Right hindlimb (tissue), 1 donor: ENCODE measurements around the gene CD99L2.

Experiments used
- DNase-seq: peaks from one replicate; pipeline ENCODE4 v3.0.0-alpha.2; 2018

The CD99L2 gene

DNA sequence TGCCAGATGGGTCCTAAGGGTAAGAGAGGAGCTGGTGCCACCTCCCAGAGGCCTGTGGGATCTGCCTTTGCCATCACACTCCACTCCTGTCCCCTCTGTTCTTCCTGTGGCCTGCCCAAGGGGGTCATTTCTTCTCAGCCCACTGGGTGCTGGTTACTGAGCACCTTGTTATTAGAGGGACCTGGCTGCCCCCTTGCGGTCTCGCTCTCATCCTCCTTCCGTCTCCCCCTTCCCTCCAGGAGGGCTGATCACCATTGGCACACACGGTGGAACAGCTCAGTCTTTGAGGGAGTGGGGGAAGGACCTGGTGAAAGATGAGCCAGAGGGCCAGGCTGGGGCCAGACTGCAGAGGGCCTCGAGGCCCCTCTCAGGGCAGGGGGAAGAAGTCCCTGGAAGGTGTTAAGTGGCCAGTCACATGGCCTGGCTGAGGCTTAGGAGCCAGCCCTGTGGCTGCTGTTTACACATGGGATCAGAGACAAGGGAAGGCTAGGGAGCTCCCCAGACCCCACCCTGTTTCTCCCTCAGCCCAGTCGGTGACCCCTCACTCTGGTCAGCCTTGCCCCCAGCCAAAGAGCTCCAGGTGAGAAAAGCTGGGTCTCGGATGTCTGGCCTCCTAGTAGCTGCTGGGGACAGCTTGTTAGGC lies 137.2 kb downstream of the CD99L2 start:
- DNase-seq: no peak

DNA sequence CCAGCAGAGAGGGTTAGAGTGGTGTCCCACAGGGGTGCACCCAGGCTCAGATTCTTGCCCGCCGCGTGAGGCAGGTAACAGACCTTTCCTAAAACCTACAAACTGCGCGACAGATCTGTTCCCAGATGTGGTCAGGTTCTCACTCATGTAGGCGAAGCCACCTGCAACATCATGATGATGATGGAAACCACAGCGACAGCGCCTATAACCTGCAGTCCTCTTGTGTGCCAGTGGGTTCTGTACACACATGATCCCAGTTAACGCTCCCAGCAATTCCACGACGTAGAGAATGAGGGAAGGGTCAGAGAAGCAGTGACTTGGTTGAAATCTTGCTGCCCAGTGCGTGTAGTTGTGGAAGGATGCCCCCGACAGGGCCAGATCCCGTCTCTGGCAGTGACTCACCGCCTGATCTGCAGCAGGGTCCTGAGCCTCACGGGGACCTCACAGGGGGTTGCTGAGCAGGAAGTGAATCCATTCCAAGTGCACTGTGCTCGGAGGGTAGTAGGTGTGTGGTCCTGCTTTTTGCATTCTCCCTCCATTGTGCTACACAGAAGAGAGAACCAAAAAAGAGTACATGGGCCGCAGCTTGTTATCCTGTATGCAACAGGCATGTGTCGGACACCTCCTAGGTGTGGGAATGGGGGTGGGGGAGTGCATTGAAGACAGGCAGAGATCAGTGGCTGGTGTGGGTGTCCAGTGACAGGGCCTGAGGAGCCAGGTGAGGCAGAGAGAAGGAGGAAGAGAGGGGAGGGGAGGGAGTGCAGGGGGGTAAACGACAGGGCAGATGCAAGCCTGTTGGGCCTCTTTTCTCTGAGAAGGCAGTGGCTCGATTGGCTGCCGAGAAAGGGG lies 138.7 kb downstream of the CD99L2 start:
- DNase-seq: no peak

DNA sequence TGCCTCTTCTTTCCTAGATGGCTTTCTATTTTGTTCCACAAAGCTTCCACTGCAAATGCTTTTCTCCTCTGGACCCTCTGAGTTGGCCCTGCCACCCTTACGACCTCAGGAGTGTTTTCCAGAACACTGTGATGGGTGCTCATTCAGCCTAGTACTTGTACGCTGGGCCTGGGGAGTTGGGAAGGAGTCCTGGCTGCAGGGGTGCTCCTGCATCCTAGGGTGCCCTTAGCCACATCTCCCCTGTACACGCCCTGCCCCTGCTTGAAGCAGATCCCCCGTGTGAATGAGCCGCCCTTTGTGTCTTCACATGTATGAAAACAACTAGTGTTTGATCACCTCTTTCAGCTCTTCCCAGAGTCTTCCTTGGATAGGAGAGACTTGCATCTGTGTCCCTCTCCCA lies 141.1 kb downstream of the CD99L2 start:
- DNase-seq: no peak

DNA sequence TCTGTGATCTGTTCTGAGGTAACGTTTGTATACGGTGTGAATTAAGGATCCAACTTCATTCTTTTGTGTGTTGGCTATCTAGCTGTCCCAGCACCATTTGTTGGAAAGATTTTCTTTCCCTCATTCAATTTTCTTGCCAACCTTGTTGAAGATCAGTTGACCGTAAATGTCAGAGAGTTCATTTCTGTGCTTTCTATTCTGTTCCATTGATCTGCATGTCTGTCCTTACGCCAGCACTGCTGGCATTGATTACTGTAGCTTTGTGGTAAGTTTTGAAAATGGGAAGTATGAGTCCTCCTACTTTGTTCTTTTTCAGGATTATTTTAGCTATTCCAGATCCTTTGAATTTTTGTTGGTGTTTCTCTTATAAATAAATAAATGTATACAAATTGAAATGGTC lies 144.5 kb downstream of the CD99L2 start:
- no peak for DNase-seq

DNA sequence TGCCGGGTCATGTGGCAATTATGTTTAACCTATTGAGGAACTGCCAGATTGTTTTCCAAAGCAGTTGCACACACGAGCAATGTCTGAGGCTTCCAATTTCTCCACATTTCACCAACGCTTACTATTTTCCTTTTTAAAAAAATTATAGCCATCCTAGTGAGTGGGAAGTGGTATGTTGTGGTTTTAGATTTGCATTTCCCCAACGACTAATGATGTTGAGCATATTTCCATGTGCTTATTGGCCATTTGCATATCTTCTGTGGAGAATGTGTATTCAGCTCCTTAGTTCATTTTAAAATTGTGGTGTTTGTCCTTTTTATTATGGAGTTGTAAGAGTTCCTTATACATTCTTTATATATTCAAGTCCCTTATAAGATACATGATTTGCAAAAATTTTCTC lies 145.1 kb downstream of the CD99L2 start:
- no peak for DNase-seq

DNA sequence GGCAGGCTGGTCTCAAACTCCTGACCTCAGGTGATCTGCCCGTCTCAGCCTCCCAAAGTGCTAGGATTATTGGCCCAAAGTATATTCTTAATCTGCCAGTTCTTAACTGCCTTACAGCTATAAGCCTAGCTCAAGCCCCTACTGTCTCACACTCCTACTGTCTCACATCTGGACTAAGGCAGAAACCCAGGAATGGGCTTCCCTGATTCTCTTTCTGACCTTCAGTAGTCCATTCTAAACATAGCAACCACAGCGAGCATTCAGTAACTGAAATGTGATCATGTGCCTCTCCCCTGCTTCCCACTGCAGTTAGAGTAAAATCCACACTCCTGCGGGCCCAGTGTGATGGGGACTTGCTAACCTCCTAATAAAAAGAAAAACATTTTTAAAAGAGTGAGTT lies 146.3 kb downstream of the CD99L2 start:
- DNase-seq: no peak

DNA sequence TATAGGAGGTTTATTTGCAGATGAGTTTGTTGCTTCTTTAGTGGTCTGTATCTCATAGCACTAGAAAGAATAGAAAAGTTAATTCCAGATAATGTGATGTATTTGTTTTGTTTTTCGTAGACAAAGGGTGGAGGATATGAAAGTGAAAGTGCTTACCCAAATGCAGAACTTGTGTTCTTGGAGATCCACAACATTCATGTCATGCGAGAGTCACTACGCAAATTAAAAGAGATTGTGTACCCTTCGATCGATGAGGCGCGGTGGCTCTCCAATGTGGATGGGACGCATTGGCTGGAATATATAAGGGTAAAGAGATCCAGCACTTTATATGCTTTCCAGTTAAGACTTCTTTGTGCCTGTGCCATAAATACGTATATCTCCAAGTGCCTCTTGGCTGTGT lies 162.0 kb downstream of the CD99L2 start:
- no peak for DNase-seq

DNA sequence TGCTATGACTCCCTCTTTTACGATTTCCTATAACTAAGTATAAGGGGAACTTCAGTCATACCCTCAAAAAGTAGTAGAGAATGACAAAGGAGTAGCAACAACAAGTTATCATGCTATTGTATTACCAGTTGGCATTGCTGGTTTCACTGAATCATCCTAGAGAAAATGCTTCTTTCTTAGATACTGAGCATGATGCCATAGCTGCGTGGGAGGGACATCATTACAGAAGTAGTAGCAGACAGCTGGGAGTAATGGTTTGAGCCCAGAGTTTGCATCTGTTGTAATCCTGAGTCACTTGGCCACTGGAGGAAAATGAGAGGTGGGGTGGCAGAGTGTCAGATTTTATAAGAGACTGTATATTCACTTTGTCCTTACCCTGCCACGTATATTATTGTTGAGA lies 166.7 kb downstream of the CD99L2 start:
- DNase-seq: no peak

DNA sequence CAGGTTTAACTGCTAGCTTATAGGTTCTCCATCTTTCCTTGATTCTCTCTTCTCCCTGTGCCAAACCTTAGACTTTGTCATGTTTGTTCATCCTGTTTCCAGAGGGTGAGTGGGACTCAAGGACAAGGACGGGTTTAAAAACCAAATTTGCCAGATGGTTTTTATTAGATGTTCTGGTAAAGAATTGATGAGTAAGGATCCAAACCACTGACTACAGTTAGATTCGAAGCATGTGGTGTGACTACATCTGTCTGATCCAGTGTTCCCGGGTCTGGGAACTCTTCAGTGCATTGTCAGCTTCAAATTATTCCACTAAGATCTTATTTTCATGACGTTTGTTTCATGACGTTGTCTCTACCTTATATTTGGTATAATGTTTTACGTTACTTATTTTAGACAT lies 167.7 kb downstream of the CD99L2 start:
- no peak for DNase-seq

DNA sequence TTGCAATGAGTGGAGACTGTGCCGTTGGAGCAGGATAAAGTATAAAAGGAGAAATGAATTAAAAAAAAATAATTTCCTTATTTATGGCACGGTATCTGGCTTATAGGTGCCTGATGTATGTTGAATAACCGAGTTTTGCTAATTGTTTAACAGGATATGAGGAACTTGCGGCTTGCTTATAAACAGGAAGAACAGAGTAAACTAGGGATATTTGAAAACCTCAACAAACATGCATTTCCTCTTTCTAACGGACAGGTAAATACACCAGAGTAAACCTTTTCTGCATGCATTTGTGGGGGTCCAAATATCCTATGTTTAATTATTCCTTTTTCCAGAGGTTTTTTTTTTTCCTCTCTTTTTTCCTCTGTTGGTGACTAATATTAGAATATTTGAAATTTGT lies 168.5 kb downstream of the CD99L2 start:
- DNase-seq: no peak

DNA sequence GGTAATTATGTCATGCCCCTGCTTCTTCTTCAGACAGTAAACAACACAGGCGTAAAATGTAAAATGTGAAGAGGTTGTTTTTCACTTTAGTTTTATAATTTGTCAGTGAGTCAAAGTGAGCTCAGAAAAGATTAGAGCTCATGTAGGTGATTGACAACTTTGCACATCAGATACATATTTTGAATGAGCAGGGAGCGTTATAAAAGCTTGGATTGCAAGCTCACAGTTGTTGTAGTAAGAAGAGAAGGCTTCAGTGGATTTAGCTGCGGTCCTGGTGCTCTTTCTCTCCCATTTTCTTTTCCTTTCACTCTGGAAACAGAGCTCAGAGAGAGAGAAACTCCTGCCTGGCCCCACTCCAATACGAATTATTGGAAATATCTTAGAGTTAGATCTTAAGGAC lies 178.8 kb downstream of the CD99L2 start:
- DNase-seq: no peak
